ENCODE results near the gene ADAMTS2. TPM values are rescaled to one million over a fixed set of nuclear protein-coding genes. Genes with fewer than 3 reads are reported as not detected.

Gene ADAMTS2
- total and polyA plus RNA-seq, 2 of the 4 experiments (the other 2 are of a cell fraction): 19.0 to 58.8 TPM

DNA sequence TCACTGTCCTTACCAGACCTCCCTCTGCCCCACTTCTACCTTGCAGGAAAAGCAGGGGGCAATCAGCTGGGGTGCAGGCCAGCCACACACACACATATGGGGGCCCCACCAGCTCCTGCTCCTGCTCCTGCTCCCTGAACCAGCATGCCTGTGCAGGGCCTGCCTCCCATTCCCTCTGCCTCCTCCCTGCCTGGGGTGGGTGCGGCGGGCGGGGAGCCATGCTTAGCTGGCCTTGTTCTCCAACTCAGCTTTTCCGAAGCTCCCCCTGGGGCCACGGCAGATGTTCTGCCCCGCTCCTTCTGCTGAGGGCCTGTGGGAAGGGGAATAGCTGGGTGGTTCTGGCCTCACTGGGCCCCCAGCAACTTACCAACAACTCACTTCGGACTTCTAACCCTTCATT, 195.2 kb downstream of the ADAMTS2 start:
- H3K4ac ChIP-seq (ENCODE audit: low read depth, low read length): no peak overlapping the region
- dilution Hi-C loops (cut with HindIII; ENCODE audit: low sequenced_read_pairs, unreplicated experiment) (no loop called here), in situ Hi-C loops (cut with MboI; ENCODE audit: low sequenced_read_pairs) (no loop called here), intact Hi-C loops (cut with micrococcal nuclease) (no loop called here)
- ATAC-seq (ENCODE audit: low read depth) (no peak), DNase-seq (no peak)
- no peak overlapping the region for H3K18ac ChIP-seq (ENCODE audit: low read depth, low read length)
- no peaks in the 10 kb centered on the region for H3K4me1 ChIP-seq (ENCODE audit: control insufficient read depth, insufficient read depth, low read length)
- no CpG with 5 or more reads among the region's 7 CpGs for WGBS, 2 experiments (ENCODE audit: extremely low coverage in 2 of 2, insufficient read length in 1 of 2)
- ChIA-PET CTCF (no interaction called here), POLR2A (ENCODE audit: unreplicated experiment) (no interaction called here)
- no peak overlapping the region for H4K5ac ChIP-seq (ENCODE audit: low read depth, low read length)
- H3K36me3 ChIP-seq (ENCODE audit: control insufficient read depth, insufficient read depth, low read length): peaks cover 36% of the 10 kb centered on the region
- no peak overlapping the region for H3K9ac ChIP-seq (ENCODE audit: low read depth, low read length)
- no peak for TF ChIP-seq POLR2A (IDR thresholded peaks at IDR 0.05; ENCODE audit: low read depth, low read length)
- TF ChIP-seq USF2 (IDR thresholded peaks at IDR 0.05; ENCODE audit: low read depth, low read length): no peak
- TF ChIP-seq FOS (IDR thresholded peaks at IDR 0.05; ENCODE audit: low read depth, low read length): no peak
- TF ChIP-seq BHLHE40 (IDR thresholded peaks at IDR 0.05; ENCODE audit: low read depth, low read length): no peak
- no peak for TF ChIP-seq MAZ (IDR thresholded peaks at IDR 0.05; ENCODE audit: borderline replicate concordance, low read depth, low read length)
- TF ChIP-seq CEBPB (IDR thresholded peaks at IDR 0.05; ENCODE audit: low read depth, low read length): no peak
- no peak for TF ChIP-seq SMC3 (IDR thresholded peaks at IDR 0.05; ENCODE audit: low read depth, low read length)
- no peak for TF ChIP-seq CHD1 (IDR thresholded peaks at IDR 0.05; ENCODE audit: low read depth, low read length)
- no peak for TF ChIP-seq MXI1 (IDR thresholded peaks at IDR 0.05; ENCODE audit: borderline replicate concordance, low read depth, low read length)
- no peak for TF ChIP-seq MAFK (IDR thresholded peaks at IDR 0.05; ENCODE audit: low read depth, low read length)
- no peak for TF ChIP-seq RAD21 (IDR thresholded peaks at IDR 0.05; ENCODE audit: low read length)
- TF ChIP-seq CTCF (conservative IDR thresholded peaks at IDR 0.05; ENCODE audit: low read depth, low read length): no peak
- no peak overlapping the region for H2BK120ac ChIP-seq (ENCODE audit: low read depth, low read length)
- H3K27ac ChIP-seq (ENCODE audit: insufficient read depth, low read length): no peak overlapping the region
- H3K9me1 ChIP-seq (ENCODE audit: insufficient read depth, low read length): no peaks in the 10 kb centered on the region
- H3K79me1 ChIP-seq (ENCODE audit: low read depth in 1 of 2, low read length in 2 of 2): no peaks in the 10 kb centered on the region
- H3K14ac ChIP-seq (replicated peaks; ENCODE audit: low read depth, low read length): no peak overlapping the region
- H2AK5ac ChIP-seq (ENCODE audit: low read depth, low read length): no peak overlapping the region
- no peak overlapping the region for H3K4me3 ChIP-seq (ENCODE audit: insufficient read depth, low read depth, low read length)
- no TSS peak for BruUV-seq (replicated peaks)
- H3K23ac ChIP-seq (ENCODE audit: low read depth, low read length): no peak overlapping the region
- H2BK20ac ChIP-seq (ENCODE audit: low read depth, low read length): no peak overlapping the region
- no peak overlapping the region for H2AK9ac ChIP-seq (replicated peaks; ENCODE audit: low read depth, low read length, poor library complexity)
- no peak overlapping the region for H2AFZ ChIP-seq (replicated peaks; ENCODE audit: low read length, poor library complexity)
- H2BK5ac ChIP-seq (ENCODE audit: low read depth, low read length, poor library complexity, severe bottlenecking): no peak overlapping the region
- H2BK15ac ChIP-seq (ENCODE audit: low read depth, low read length): no peak overlapping the region
- H3K9me3 ChIP-seq (ENCODE audit: control insufficient read depth, insufficient read depth, low read length): no peaks in the 10 kb centered on the region
- no peak overlapping the region for H4K8ac ChIP-seq (ENCODE audit: low read depth in 2 of 2, low read length in 2 of 2)
- H4K20me1 ChIP-seq (ENCODE audit: insufficient read depth, low read length): no peaks in the 10 kb centered on the region
- H3K4me2 ChIP-seq (ENCODE audit: low read depth, low read length): no peak overlapping the region
- no peak overlapping the region for H4K91ac ChIP-seq (ENCODE audit: insufficient read depth, low read depth, low read length)
- no peaks in the 10 kb centered on the region for H3K27me3 ChIP-seq (ENCODE audit: control insufficient read depth, insufficient read depth, low read length)
- no peak overlapping the region for H3K56ac ChIP-seq (ENCODE audit: extremely low read depth, insufficient read depth, low read length)
